PC-3 (cell line): ENCODE results near the gene CEP112. TPM values are rescaled to one million over a fixed set of nuclear protein-coding genes. Genes with fewer than 3 reads are reported as not detected.
"Not testable (repeated sequence)": the region's sequence is repeated elsewhere in the genome, so short reads cannot be mapped to it uniquely, and the experiment has no call there.

Source experiments
- ATAC-seq: fragments of 200-7000 bp; cut with Tn5 transposase; 2 replicates; pipeline ENCODE4 v1.9.1; 2020; ENCODE audit warnings: mild to moderate bottlenecking, moderate library complexity
- BruUV-seq: library from RNA; stranded (reverse); fragments of 400-500 nt; replicated peaks from 2 replicates; lab custom pipeline; 2021; lab: Mats Ljungman, UMichigan
- CTCF ChIA-PET: fragments of 300-600 bp; sonication (Branson Sonifier 250); formaldehyde crosslinking; loops from one replicate; lab custom pipeline; 2022; ENCODE audit warnings: antibody characterized with exemption; lab: Charles Lee
- POLR2A ChIA-PET: fragments of 300-600 bp; sonication (Branson Sonifier 250); formaldehyde crosslinking; loops from one replicate; lab custom pipeline; 2022; ENCODE audit warnings: antibody characterized with exemption; ENCODE audit not compliant: unreplicated experiment; lab: Charles Lee
- DNase-seq: peaks from one replicate; pipeline ENCODE4 v3.0.0-alpha.2; 2015
- H2AFZ ChIP-seq: fragments of 300-600 bp; sonication (generic); 2 replicates; pipeline ENCODE4 v1.6.0; 2016; ENCODE audit warnings: antibody characterized with exemption, low read length
- H3F3A ChIP-seq: fragments of 300-600 bp; sonication (generic); one replicate; pipeline ENCODE4 v1.6.0; 2017; ENCODE audit warnings: antibody characterized with exemption, low read length, control low read depth, mild to moderate bottlenecking; ENCODE audit not compliant: unreplicated experiment
- H3K27ac ChIP-seq: fragments of 300-600 bp; sonication (generic); 2 replicates; pipeline ENCODE4 v1.5.1; 2016; ENCODE audit warnings: mild to moderate bottlenecking, low read length
- H3K27me3 ChIP-seq: fragments of 300-600 bp; sonication (generic); 2 replicates; pipeline ENCODE4 v1.6.1; 2016; ENCODE audit warnings: low read length, mixed read lengths
- H3K36me3 ChIP-seq: fragments of 300-600 bp; sonication (generic); 2 replicates; pipeline ENCODE4 v1.6.1; 2016; ENCODE audit warnings: low read depth, mixed run types, low read length, mixed read lengths
- H3K4me1 ChIP-seq: fragments of 300-600 bp; sonication (generic); 2 replicates; pipeline ENCODE4 v1.5.1; 2016; ENCODE audit warnings: low read length; ENCODE audit not compliant: insufficient read depth
- H3K4me2 ChIP-seq: fragments of 300-600 bp; sonication (generic); 2 replicates; pipeline ENCODE4 v1.6.0; 2016; ENCODE audit warnings: low read length
- H3K4me3 ChIP-seq: fragments of 300-600 bp; sonication (generic); 2 replicates; pipeline ENCODE4 v1.5.1; 2016; ENCODE audit warnings: mild to moderate bottlenecking, low read length, mixed read lengths
- H3K79me2 ChIP-seq: fragments of 300-600 bp; sonication (generic); 2 replicates; pipeline ENCODE4 v1.6.1; 2017; ENCODE audit warnings: low read length, mixed read lengths
- H3K9ac ChIP-seq: fragments of 300-600 bp; sonication (generic); 2 replicates; pipeline ENCODE4 v1.6.0; 2016; ENCODE audit warnings: mild to moderate bottlenecking, low read length
- H3K9me2 ChIP-seq: fragments of 300-600 bp; sonication (generic); replicated peaks from 2 replicates; pipeline ENCODE4 v1.6.1; 2016; ENCODE audit warnings: mixed run types, low read length, mixed read lengths
- H3K9me3 ChIP-seq: fragments of 300-600 bp; sonication (generic); 2 replicates; pipeline ENCODE4 v1.6.1; 2016; ENCODE audit warnings: low read length, mixed read lengths
- H4K20me1 ChIP-seq: fragments of 300-600 bp; sonication (generic); 2 replicates; pipeline ENCODE4 v1.6.1; 2016; ENCODE audit warnings: low read length, mixed read lengths
- CTCF ChIP-seq: fragments of 300-600 bp; sonication (generic); conservative IDR thresholded peaks from 2 replicates; pipeline ENCODE4 v1.5.1; 2017; ENCODE audit warnings: antibody characterized with exemption, low read depth, mild to moderate bottlenecking, low read length
- EZH2 ChIP-seq: fragments of 300-600 bp; sonication (generic); IDR thresholded peaks from one replicate; pipeline ENCODE4 v1.6.1; 2017; ENCODE audit warnings: antibody characterized with exemption, mild to moderate bottlenecking, low read length; ENCODE audit not compliant: unreplicated experiment
- EZH2phosphoT487 ChIP-seq: fragments of 300-600 bp; sonication (generic); IDR thresholded peaks from 2 replicates; pipeline ENCODE4 v1.6.1; 2018; ENCODE audit warnings: mild to moderate bottlenecking, antibody characterized with exemption, low read length, borderline replicate concordance
- intact Hi-C: fragments of 100-400 bp; cut with micrococcal nuclease; formaldehyde crosslinking; loops from 2 replicates; pipeline ENCODE4 v1.9.0; 2023
- total RNA-seq: library from RNA; depleted of rRNA; stranded (reverse); fragments of >200 nt; gene quantifications from 2 replicates; pipeline ENCODE4 v1.2.3, GENCODE V29; 2014

CEP112 gene
- total RNA-seq, 1 experiment from 2014 or later: 6.5 TPM

DNA sequence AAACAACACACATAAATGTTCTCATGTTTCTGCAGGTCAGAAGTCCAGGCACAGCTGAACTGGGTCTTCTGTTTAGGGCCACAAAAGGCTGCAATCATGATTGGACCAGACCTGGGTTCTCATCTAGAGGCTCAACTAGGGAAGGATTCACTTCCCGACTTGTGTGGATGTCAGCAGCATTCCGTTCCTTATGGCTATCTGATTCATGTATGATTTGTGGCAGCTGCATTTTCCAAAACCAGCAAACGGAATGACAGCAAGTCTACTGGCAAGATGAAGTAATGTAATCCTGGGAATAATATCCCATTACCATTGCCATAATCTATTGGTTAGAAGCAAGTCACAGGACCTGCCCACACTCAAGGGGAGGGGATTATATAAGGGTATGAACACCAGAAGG lies 22.1 kb downstream of the CEP112 start:
- Histone ChIP-seq H3K36me3 (no peaks in the 10 kb centered on the region), H2AFZ (no peak overlapping the region), H3K27ac (no peak overlapping the region), H3K4me1 (no peaks in the 10 kb centered on the region), H4K20me1 (no peaks in the 10 kb centered on the region), H3K9ac (no peak overlapping the region), H3K27me3 (no peaks in the 10 kb centered on the region), H3K9me3 (no peaks in the 10 kb centered on the region), H3K79me2 (no peaks in the 10 kb centered on the region), H3K4me2 (no peak overlapping the region), H3K9me2 (no peaks in the 10 kb centered on the region), H3F3A (no peaks in the 10 kb centered on the region), H3K4me3 (no peak overlapping the region)
- ATAC-seq (no peak), DNase-seq (no peak)
- CTCF ChIA-PET: no interaction called here
- POLR2A ChIA-PET: interaction anchor here (0.6 kb wide), 2 partner anchors 103 to 595 kb away, joined by 3 to 4 read pairs; no protein-coding TSS in a partner anchor
- intact Hi-C loops: loop anchor here (5.0 to 10.0 kb wide), 4 partner anchors 358 to 1205 kb away; no protein-coding TSS in a partner anchor
- BruUV-seq: no TSS peak
- TF ChIP-seq EZH2phosphoT487: no peak
- TF ChIP-seq EZH2: no peak
- no peak for TF ChIP-seq CTCF

GRCh38 chr17:66167189-66167815 lies 24.6 kb downstream of the CEP112 start:
- H3F3A ChIP-seq: no peaks in the 10 kb centered on the region
- no peak overlapping the region for H3K4me3 ChIP-seq
- H3K9me2 ChIP-seq: no peaks in the 10 kb centered on the region
- H3K9me3 ChIP-seq: no peaks in the 10 kb centered on the region
- no peak for TF ChIP-seq CTCF
- TF ChIP-seq EZH2phosphoT487: no peak
- no peak for TF ChIP-seq EZH2
- ChIA-PET CTCF (no interaction called here), POLR2A (no interaction called here)
- no peak overlapping the region for H2AFZ ChIP-seq
- no peaks in the 10 kb centered on the region for H3K36me3 ChIP-seq
- no peaks in the 10 kb centered on the region for H3K79me2 ChIP-seq
- H3K9ac ChIP-seq: no peak overlapping the region
- DNase-seq (no peak), ATAC-seq (no peak)
- H3K4me1 ChIP-seq: no peaks in the 10 kb centered on the region
- no peaks in the 10 kb centered on the region for H4K20me1 ChIP-seq
- H3K4me2 ChIP-seq: no peak overlapping the region
- intact Hi-C loops: loop anchor here (5.0 to 10.0 kb wide), 4 partner anchors 355 to 1203 kb away; no protein-coding TSS in a partner anchor
- BruUV-seq: no TSS peak
- no peaks in the 10 kb centered on the region for H3K27me3 ChIP-seq
- no peak overlapping the region for H3K27ac ChIP-seq

GRCh38 chr17:66165537-66166123 lies 26.3 kb downstream of the CEP112 start:
- ChIA-PET POLR2A (interaction anchor here (0.6 kb wide), 1 partner anchor 40 kb away, joined by 4 read pairs; no protein-coding TSS in a partner anchor), CTCF (interaction anchor here (0.6 to 1.3 kb wide), 7 partner anchors 25 to 947 kb away, joined by 3 to 14 read pairs (median 3); no protein-coding TSS in a partner anchor)
- Histone ChIP-seq H3K4me1 (no peaks in the 10 kb centered on the region), H3K27me3 (no peaks in the 10 kb centered on the region), H3K4me3 (no peak overlapping the region), H3K36me3 (no peaks in the 10 kb centered on the region), H3K4me2 (no peak overlapping the region), H3K79me2 (no peaks in the 10 kb centered on the region), H3K27ac (no peak overlapping the region), H3K9me2 (no peaks in the 10 kb centered on the region), H3K9me3 (no peaks in the 10 kb centered on the region), H4K20me1 (no peaks in the 10 kb centered on the region), H3F3A (no peaks in the 10 kb centered on the region), H3K9ac (no peak overlapping the region), H2AFZ (no peak overlapping the region)
- TF ChIP-seq EZH2 (no peak), CTCF (peak; percentile 95)
- BruUV-seq: no TSS peak
- ATAC-seq (peak; percentile 59), DNase-seq (peak; percentile 83)
- intact Hi-C loops: loop anchor here (1.0 to 10.0 kb wide), 9 partner anchors 177 to 1201 kb away; no protein-coding TSS in a partner anchor

GRCh38 chr17:66155055-66155454 lies 36.9 kb downstream of the CEP112 start:
- H3K27me3 ChIP-seq, CTCF ChIA-PET, H4K20me1 ChIP-seq, H3K9ac ChIP-seq, H3K4me3 ChIP-seq, H3F3A ChIP-seq, BruUV-seq, POLR2A ChIA-PET, H3K4me1 ChIP-seq, H3K79me2 ChIP-seq, intact Hi-C loops, H3K27ac ChIP-seq, H3K9me3 ChIP-seq, H3K4me2 ChIP-seq, ATAC-seq, DNase-seq, H2AFZ ChIP-seq, H3K9me2 ChIP-seq, H3K36me3 ChIP-seq: not testable (repeated sequence)
